ENCODE data around the gene CASP7.
A peak's percentile ranks its signal among the peaks of the same experiment; 100 is the strongest.
"Not testable (repeated sequence)": the region's sequence is repeated elsewhere in the genome, so short reads cannot be mapped to it uniquely, and the experiment has no call there.

Gene CASP7

DNA sequence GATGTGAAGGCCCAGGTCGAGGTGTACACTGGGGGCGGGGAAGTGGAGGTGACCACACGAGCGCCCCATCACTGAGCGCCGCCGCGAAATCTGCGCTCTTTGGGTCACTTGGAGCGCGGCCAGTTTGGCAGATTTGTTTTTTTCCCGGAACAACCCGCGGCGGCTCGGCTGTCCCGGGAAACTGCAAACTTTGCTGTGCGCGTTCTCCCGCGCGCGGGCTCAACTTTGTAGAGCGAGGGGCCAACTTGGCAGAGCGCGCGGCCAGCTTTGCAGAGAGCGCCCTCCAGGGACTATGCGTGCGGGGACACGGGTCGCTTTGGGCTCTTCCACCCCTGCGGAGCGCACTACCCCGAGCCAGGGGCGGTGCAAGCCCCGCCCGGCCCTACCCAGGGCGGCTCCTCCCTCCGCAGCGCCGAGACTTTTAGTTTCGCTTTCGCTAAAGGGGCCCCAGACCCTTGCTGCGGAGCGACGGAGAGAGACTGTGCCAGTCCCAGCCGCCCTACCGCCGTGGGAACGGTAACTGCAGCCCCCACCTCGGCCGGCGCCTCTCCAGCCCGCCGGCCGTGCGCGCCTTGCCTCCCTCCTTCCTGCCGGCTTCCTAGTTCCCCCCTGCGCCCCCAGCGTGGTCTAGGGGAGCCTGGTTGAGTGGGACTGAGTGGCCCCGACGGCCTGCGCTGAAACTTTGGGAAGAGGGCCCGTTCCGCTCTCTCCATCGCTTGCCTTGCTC lies at the start of gene CASP7:
Gene CASP7 (plus strand): TSS at position 450 of the 727 bp plus-strand sequence. CDS start 17,582 bp downstream, outside the sequence.
- DNase-seq = peak; percentile 73 to 84

GRCh38 chr10:113630929-113631533 lies 48.7 kb upstream of the CASP7 start:
- no peak for DNase-seq

- DNase-seq = no peak
Observed at GRCh38 chr10:113631684-113632367, 47.9 kb upstream of the CASP7 start.

- DNase-seq = no peak
Observed at GRCh38 chr10:113639966-113640365, 39.7 kb upstream of the CASP7 start.

GRCh38 chr10:113641702-113642101 lies 38.0 kb upstream of the CASP7 start:
- DNase-seq = no peak

- no peak for DNase-seq
Observed at GRCh38 chr10:113643183-113643582, 36.5 kb upstream of the CASP7 start.

DNA sequence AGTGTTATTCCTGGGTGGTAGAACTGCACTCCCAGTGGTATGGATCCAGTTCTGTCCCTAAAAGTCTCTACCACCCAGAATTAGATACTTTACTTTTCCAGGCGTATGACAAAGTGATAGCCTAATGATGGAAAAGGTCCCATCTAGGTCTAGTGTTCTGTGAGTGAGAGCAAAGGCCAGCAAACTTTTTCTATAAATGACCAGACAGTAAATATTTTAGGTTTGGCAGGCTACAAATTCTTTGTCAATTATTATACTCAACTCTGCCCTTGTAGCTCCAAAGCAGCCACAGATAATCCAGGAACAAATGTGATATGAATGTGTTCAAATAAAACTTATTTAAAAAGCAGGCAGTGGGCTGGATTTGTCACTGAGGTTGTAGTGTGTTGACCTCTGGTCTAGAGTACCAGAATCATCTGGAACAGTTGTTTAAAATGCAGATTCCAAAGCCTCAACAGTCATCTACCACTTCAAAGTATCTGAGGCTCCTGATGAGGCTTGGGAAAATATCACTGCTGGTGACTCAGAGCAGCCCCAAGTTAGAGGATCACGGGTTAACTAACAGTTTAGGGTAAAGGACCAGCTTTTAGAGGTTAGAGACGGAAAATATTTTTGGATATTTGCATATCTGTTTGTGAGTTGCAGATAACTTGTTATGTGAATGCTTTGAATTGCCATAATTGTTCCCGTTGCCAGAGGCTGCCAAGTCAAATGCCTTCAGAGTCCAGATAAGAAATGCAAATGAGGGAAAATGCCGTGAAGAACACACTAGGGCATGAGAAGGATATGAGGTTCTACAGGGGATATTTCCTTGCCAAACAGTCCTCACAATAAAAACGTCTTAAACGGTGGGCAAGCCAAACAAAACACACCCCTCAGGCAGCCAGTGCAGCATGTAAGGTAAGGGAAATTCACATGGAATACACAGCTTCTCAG lies 35.3 kb upstream of the CASP7 start:
- no peak for DNase-seq

DNA sequence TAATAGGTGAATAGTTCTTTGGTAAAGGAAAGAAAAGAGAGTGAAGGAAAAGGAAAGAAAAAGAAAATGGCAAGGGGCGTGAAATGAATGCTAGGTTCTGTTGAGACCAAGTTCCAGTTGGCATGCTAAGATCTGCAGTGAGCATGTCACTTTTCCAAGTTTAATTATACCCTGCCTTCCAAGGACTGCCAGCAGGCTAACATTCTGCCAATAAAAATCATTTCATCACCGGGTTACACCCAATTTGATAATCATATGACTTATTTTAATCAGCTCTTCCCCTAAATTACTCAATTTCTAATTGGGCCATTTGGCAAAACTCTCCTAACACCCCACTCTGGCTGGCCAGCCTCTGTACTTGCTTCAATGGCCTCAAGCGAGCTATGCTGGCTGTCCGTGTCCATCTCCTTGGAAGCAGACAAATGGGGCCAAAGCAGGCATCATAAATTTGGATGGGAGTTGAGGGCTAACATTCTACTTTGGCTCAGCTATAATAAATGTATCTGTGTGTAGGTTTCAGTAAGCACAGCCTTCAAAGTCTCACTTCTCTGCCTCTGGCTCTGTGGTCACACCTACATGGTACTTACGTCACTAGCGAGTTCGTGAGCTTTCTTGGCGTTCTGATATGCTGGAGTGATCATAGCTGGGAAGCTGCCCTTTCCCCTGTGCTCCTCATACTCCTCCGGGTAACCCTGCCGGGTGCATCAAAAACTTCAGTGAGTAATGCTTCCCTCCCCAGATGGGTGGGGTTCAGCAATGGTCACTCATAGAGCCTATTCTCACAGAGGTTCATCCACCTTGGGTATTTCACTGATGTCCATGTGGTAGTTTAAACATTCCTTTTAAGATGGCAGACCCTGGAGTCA lies 33.1 kb upstream of the CASP7 start:
- no peak for DNase-seq

DNA sequence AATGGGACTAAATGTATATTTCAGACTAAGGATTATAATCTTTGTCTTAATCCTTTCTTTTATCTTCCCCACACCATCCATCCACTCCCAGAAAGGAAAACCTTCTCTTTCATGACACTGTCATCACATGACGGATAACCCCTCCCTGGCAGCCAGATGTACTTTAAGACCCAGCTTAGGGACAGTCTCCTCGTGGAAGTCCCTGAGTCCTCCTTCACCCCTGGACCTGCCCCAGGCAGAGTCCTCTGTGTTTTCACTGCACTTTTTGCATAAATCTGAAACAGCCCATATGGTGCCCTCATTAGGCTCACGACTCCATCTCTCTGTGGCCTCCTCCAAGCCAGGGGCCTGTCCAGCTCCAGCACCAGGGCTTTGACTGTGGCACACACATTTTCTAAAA lies 31.9 kb upstream of the CASP7 start:
- no peak for DNase-seq

DNA sequence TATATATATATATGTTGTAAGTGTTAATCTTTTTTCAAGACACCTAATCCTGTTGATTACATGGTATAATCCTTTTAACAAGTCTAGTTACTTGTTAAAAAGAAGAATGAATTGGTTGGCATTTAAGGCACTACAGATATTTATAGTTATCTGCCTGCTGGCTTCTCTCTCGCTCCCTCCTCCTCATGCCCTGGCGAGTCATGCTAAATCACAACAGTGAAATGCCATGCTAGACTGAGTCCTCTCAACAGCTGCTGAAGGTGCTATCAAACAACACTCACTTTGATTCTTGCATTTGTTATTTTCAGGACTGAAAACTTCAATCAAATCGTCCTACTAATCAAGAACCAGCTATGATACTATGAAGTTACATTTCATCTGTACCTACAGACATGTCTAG lies 31.2 kb upstream of the CASP7 start:
- no peak for DNase-seq

DNA sequence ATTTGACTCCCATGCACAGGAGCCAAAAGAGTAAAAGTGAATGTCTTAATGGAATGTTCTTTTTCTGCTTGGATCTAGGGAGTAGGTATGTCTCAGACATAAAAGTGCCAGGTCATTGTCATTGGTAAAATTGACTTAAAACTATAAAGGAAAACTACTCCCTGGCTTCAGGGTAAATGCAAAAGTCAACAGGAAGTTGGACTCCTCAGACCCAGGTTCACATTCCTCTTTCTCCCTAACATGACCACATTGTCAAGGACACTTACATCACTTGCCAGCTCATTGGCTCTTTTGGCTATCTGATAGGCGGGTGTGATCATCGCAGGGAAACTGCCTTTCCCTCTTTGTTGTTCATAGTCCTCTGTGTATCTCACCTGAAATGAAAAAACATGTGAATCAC lies 29.5 kb upstream of the CASP7 start:
- no peak for DNase-seq

- no peak for DNase-seq
Observed at GRCh38 chr10:113651021-113651420, 28.7 kb upstream of the CASP7 start.

DNA sequence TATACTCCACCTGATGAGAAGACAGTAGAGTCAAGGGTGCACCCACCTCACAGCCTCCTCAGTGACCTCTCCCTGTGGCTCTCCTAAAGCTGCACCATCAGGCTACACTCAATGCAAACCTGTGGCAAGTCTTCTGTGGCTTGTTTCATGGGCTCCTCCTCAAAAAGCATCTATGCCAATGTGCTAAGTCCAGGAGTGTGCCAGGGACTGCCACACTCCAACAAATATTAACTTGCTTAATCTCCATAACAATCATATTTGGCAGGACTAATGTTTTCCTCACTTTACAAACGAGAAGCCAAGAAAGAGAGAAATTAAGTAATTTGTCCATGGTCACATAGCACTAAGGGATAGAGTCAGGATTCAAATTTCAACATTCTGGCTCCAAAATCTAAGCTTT lies 27.8 kb upstream of the CASP7 start:
- no peak for DNase-seq

DNA sequence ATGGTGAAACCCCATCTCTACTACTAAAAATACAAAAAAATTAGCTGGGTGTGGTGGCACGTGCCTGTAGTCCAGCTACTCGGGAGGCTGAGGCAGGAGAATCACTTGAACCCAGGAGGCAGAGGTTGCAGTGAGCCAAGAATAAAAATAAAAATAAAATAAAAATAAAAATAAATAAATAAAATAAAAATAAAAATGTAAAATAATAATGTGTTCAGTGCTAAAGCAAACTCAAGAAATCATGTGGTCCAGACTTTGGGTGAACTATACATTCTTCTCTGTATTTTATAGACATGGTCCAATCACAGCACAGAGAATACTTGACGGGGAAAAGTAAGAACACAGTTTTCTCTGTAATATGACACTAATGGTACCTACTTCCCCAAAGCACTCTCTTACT lies 27.3 kb upstream of the CASP7 start:
- not testable (repeated sequence) for DNase-seq

GRCh38 chr10:113656896-113657295 lies 22.8 kb upstream of the CASP7 start:
- DNase-seq = no peak

DNA sequence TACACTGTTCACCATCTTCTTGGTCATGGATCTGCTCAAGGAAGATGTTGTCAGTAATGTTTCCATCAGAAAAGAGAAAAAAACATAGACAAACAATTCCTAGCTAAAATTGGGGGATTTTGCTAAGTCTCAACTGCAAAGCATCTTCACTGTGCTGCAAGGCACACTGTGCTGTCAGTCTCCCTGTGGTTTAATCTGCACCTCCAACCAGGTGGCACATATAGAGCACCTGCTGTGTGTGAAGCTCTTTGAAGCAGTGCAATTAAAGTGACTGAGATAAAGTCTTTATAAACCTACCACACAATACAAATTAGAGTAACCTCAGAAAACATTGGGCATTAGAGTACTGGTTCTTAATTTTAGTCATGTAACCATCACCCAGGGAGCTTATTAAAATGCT lies 22.2 kb upstream of the CASP7 start:
- DNase-seq = no peak

GRCh38 chr10:113661332-113661731 lies 18.4 kb upstream of the CASP7 start:
- no peak for DNase-seq

- no peak for DNase-seq
Observed at GRCh38 chr10:113663142-113663541, 16.6 kb upstream of the CASP7 start.

- DNase-seq = no peak
Observed at GRCh38 chr10:113663908-113664307, 15.8 kb upstream of the CASP7 start, which contains the start of gene NRAP. NRAP (minus strand) TSS chr10:113664041; CDS start chr10:113663882, 159 bp downstream.

- DNase-seq = no peak
Observed at GRCh38 chr10:113665352-113665751, 14.4 kb upstream of the CASP7 start.

DNA sequence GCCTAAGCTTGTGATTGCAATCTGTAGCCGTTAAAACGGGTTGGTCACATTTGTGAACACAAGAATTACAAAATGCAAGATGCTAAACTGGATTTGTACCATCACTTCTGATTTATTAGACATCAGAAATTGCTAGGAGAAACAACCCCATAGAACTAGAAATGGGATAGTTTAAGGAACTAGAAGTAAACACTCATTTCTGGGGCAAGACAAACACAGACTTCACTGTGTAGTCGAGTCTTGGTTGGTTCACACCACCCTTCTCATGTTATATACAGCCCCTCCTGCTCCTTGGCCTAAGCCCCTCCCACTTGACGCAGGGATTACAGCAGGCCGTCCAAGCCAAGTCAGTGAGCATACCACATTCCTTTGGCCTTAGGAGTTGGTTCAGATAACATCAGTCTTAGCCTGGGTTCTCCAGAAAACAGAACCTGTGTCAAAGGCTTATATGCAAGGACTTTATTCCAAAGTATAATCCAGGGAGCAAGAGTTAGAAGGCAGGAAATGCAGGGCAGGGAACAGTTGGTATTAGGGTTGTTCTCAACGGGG lies 13.8 kb upstream of the CASP7 start:
- no peak for DNase-seq

Measured in stimulated activated CD4-positive, alpha-beta T cell treated with anti-CD3 and anti-CD28 coated beads, Interleukin-4, amount 100 ng/mL, for 4 hours (primary cell).